ENCODE measurements around the gene ARL2BP. TPM values are rescaled to one million over a fixed set of nuclear protein-coding genes. Genes with fewer than 3 reads are reported as not detected.

The ARL2BP gene
- total and polyA plus RNA-seq, 2 of the 13 experiments (the other 11 are each of a cell fraction or from before 2014, with no cell fraction given) = 64.3 to 67.6 TPM

DNA sequence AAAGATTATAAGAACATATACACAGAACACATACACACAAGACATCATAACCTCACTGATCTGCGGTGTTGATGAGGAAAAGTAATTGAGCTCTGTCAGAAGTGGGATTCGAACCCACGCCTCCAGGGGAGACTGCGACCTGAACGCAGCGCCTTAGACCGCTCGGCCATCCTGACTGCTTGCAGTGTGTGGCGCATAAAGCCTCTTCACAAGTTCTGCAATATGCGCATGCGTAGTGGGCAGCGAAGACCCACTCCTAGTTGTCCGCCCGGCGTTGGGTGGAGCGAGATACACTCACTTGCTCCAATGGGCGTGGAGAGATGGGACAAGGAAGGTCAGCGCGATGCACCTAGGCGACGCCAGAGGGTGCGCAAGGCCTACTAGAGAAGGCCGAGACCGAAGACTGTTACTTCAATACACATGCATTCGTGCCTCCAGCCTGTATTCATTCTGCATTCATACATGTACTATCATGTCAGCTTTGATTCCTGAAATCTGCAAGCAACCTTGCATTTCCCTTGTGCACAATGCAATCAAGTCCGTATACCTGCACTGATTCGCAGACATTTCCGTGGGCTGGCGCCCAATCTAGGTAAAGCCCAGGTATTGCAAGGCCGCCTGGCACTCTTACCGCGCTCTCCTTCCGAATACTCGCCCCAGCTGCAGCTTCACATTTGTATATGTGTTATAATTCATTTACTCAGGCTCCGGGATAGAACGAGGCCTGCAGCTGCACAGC is 55.5 kb downstream of the ARL2BP start (continued):
- TF ChIP-seq, protein P1, sequence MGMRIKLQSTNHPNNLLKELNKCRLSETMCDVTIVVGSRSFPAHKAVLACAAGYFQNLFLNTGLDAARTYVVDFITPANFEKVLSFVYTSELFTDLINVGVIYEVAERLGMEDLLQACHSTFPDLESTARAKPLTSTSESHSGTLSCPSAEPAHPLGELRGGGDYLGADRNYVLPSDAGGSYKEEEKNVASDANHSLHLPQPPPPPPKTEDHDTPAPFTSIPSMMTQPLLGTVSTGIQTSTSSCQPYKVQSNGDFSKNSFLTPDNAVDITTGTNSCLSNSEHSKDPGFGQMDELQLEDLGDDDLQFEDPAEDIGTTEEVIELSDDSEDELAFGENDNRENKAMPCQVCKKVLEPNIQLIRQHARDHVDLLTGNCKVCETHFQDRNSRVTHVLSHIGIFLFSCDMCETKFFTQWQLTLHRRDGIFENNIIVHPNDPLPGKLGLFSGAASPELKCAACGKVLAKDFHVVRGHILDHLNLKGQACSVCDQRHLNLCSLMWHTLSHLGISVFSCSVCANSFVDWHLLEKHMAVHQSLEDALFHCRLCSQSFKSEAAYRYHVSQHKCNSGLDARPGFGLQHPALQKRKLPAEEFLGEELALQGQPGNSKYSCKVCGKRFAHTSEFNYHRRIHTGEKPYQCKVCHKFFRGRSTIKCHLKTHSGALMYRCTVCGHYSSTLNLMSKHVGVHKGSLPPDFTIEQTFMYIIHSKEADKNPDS (CRISPR knock-in tag; IDR thresholded peaks at IDR 0.05) = peak; percentile 69; the same call in 1 of the 2 replicates
- TF ChIP-seq, protein P2, sequence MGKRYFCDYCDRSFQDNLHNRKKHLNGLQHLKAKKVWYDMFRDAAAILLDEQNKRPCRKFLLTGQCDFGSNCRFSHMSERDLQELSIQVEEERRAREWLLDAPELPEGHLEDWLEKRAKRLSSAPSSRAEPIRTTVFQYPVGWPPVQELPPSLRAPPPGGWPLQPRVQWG (CRISPR knock-in tag; IDR thresholded peaks at IDR 0.05; ENCODE audit: borderline replicate concordance, low read depth) = no peak
- TF ChIP-seq, protein P3, sequence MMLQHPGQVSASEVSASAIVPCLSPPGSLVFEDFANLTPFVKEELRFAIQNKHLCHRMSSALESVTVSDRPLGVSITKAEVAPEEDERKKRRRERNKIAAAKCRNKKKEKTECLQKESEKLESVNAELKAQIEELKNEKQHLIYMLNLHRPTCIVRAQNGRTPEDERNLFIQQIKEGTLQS (CRISPR knock-in tag; IDR thresholded peaks at IDR 0.05) = peak; percentile 45; the same call in 1 of the 2 replicates
- TF ChIP-seq HOXA7 (CRISPR knock-in tag; IDR thresholded peaks at IDR 0.05) = no peak
- TF ChIP-seq, protein P4, sequence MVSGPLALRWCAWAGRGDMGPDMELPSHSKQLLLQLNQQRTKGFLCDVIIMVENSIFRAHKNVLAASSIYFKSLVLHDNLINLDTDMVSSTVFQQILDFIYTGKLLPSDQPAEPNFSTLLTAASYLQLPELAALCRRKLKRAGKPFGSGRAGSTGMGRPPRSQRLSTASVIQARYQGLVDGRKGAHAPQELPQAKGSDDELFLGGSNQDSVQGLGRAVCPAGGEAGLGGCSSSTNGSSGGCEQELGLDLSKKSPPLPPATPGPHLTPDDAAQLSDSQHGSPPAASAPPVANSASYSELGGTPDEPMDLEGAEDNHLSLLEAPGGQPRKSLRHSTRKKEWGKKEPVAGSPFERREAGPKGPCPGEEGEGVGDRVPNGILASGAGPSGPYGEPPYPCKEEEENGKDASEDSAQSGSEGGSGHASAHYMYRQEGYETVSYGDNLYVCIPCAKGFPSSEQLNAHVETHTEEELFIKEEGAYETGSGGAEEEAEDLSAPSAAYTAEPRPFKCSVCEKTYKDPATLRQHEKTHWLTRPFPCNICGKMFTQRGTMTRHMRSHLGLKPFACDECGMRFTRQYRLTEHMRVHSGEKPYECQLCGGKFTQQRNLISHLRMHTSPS (CRISPR knock-in tag; IDR thresholded peaks at IDR 0.05; ENCODE audit: low read depth) = peak; percentile 69; the same call in 1 of the 2 replicates
- no peak; the same call in none of the 2 replicates for TF ChIP-seq SMYD3 (CRISPR knock-in tag; IDR thresholded peaks at IDR 0.05)
- TF ChIP-seq, protein P5, sequence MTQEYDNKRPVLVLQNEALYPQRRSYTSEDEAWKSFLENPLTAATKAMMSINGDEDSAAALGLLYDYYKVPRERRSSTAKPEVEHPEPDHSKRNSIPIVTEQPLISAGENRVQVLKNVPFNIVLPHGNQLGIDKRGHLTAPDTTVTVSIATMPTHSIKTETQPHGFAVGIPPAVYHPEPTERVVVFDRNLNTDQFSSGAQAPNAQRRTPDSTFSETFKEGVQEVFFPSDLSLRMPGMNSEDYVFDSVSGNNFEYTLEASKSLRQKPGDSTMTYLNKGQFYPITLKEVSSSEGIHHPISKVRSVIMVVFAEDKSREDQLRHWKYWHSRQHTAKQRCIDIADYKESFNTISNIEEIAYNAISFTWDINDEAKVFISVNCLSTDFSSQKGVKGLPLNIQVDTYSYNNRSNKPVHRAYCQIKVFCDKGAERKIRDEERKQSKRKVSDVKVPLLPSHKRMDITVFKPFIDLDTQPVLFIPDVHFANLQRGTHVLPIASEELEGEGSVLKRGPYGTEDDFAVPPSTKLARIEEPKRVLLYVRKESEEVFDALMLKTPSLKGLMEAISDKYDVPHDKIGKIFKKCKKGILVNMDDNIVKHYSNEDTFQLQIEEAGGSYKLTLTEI (CRISPR knock-in tag; conservative IDR thresholded peaks at IDR 0.05) = no peak
- no peak for TF ChIP-seq JDP2 (CRISPR knock-in tag; IDR thresholded peaks at IDR 0.05; ENCODE audit: borderline replicate concordance)
- 0 out of 2 replicates have a peak, but pooled peaks have one; percentile 5 for TF ChIP-seq ZFY (CRISPR knock-in tag; IDR thresholded peaks at IDR 0.05)
- no peak for TF ChIP-seq ZNF703 (CRISPR knock-in tag; IDR thresholded peaks at IDR 0.05; ENCODE audit: borderline replicate concordance)
- TF ChIP-seq ZBTB38 (CRISPR knock-in tag; IDR thresholded peaks at IDR 0.05) = peak; percentile 88
- TF ChIP-seq ZNF713 (CRISPR knock-in tag; IDR thresholded peaks at IDR 0.05) = no peak; the same call in 1 of the 2 replicates
- TF ChIP-seq, protein P6, sequence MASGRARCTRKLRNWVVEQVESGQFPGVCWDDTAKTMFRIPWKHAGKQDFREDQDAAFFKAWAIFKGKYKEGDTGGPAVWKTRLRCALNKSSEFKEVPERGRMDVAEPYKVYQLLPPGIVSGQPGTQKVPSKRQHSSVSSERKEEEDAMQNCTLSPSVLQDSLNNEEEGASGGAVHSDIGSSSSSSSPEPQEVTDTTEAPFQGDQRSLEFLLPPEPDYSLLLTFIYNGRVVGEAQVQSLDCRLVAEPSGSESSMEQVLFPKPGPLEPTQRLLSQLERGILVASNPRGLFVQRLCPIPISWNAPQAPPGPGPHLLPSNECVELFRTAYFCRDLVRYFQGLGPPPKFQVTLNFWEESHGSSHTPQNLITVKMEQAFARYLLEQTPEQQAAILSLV (CRISPR knock-in tag; IDR thresholded peaks at IDR 0.05; ENCODE audit: borderline replicate concordance) = no peak
- TF ChIP-seq, protein P7, sequence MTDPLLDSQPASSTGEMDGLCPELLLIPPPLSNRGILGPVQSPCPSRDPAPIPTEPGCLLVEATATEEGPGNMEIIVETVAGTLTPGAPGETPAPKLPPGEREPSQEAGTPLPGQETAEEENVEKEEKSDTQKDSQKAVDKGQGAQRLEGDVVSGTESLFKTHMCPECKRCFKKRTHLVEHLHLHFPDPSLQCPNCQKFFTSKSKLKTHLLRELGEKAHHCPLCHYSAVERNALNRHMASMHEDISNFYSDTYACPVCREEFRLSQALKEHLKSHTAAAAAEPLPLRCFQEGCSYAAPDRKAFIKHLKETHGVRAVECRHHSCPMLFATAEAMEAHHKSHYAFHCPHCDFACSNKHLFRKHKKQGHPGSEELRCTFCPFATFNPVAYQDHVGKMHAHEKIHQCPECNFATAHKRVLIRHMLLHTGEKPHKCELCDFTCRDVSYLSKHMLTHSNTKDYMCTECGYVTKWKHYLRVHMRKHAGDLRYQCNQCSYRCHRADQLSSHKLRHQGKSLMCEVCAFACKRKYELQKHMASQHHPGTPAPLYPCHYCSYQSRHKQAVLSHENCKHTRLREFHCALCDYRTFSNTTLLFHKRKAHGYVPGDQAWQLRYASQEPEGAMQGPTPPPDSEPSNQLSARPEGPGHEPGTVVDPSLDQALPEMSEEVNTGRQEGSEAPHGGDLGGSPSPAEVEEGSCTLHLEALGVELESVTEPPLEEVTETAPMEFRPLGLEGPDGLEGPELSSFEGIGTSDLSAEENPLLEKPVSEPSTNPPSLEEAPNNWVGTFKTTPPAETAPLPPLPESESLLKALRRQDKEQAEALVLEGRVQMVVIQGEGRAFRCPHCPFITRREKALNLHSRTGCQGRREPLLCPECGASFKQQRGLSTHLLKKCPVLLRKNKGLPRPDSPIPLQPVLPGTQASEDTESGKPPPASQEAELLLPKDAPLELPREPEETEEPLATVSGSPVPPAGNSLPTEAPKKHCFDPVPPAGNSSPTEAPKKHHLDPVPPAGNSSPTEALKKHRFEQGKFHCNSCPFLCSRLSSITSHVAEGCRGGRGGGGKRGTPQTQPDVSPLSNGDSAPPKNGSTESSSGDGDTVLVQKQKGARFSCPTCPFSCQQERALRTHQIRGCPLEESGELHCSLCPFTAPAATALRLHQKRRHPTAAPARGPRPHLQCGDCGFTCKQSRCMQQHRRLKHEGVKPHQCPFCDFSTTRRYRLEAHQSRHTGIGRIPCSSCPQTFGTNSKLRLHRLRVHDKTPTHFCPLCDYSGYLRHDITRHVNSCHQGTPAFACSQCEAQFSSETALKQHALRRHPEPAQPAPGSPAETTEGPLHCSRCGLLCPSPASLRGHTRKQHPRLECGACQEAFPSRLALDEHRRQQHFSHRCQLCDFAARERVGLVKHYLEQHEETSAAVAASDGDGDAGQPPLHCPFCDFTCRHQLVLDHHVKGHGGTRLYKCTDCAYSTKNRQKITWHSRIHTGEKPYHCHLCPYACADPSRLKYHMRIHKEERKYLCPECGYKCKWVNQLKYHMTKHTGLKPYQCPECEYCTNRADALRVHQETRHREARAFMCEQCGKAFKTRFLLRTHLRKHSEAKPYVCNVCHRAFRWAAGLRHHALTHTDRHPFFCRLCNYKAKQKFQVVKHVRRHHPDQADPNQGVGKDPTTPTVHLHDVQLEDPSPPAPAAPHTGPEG (CRISPR knock-in tag; IDR thresholded peaks at IDR 0.05) = peak; percentile 21; the same call in 1 of the 2 replicates
